H4 (cell line): ENCODE results near the gene GBP5. TPM values are rescaled to one million over a fixed set of nuclear protein-coding genes. Genes with fewer than 3 reads are reported as not detected.
"Not testable (repeated sequence)": the region's sequence is repeated elsewhere in the genome, so short reads cannot be mapped to it uniquely, and the experiment has no call there.

Source experiments
- DNase-seq: peaks from one replicate; pipeline ENCODE4 v3.0.0-alpha.2; 2015; ENCODE audit warnings: low spot score
- total RNA-seq: library from RNA; depleted of rRNA; stranded (reverse); fragments of >200 nt; shearing (Covaris generic); gene quantifications from 2 replicates; pipeline ENCODE4 v1.2.3, GENCODE V29; 2014; rRNA removed

The GBP5 gene
- 0.25 TPM in 1 of 2 replicates, not detected in the other for total RNA-seq

- not testable (repeated sequence) for DNase-seq
Measured at GRCh38 chr1:89272269-89273041, at the start of gene GBP5. TSS of gene GBP5 (minus strand) at chr1:89272860. CDS start at chr1:89269555, 3,305 bp downstream.

- no peak for DNase-seq
Measured at GRCh38 chr1:89322402-89322801, 49.7 kb upstream of the GBP5 start.

- no peak for DNase-seq
Measured at GRCh38 chr1:89312572-89312971, 39.9 kb upstream of the GBP5 start.

- DNase-seq: peak; percentile 20
Measured at GRCh38 chr1:89311757-89312156, 39.1 kb upstream of the GBP5 start.

GRCh38 chr1:89310976-89311375 lies 38.3 kb upstream of the GBP5 start:
- no peak for DNase-seq

GRCh38 chr1:89310505-89310904 lies 37.8 kb upstream of the GBP5 start:
- DNase-seq: peak; percentile 45

GRCh38 chr1:89309828-89310227 lies 37.2 kb upstream of the GBP5 start:
- no peak for DNase-seq

GRCh38 chr1:89306273-89306672 lies 33.6 kb upstream of the GBP5 start:
- DNase-seq: no peak

GRCh38 chr1:89305493-89305892 lies 32.8 kb upstream of the GBP5 start:
- no peak for DNase-seq

GRCh38 chr1:89304572-89305230 lies 32.0 kb upstream of the GBP5 start:
- no peak for DNase-seq

GRCh38 chr1:89302697-89303332 lies 30.2 kb upstream of the GBP5 start:
- no peak for DNase-seq

- DNase-seq: not testable (repeated sequence)
Measured at GRCh38 chr1:89299739-89300463, 27.2 kb upstream of the GBP5 start.

GRCh38 chr1:89298461-89298860 lies 25.8 kb upstream of the GBP5 start:
- no peak for DNase-seq

GRCh38 chr1:89295187-89295586 lies 22.5 kb upstream of the GBP5 start:
- no peak for DNase-seq

GRCh38 chr1:89291276-89291675 lies 18.6 kb upstream of the GBP5 start:
- no peak for DNase-seq

GRCh38 chr1:89288051-89288340 lies 15.3 kb upstream of the GBP5 start:
- no peak for DNase-seq

GRCh38 chr1:89287181-89288050 lies 14.8 kb upstream of the GBP5 start:
- DNase-seq: no peak

GRCh38 chr1:89286549-89287180 lies 14.0 kb upstream of the GBP5 start:
- DNase-seq: no peak

GRCh38 chr1:89285745-89286380 lies 13.2 kb upstream of the GBP5 start:
- DNase-seq: no peak

- not testable (repeated sequence) for DNase-seq
Measured at GRCh38 chr1:89284078-89284763, 11.6 kb upstream of the GBP5 start.
